Inflammatory macrophage treated with lipopolysaccharide for 1 hour (primary cell): ENCODE data around the gene GANAB.
"Not testable (repeated sequence)": the region's sequence is repeated elsewhere in the genome, so short reads cannot be mapped to it uniquely, and the experiment has no call there.

Source experiments
- DNase-seq, 2 donors: peaks; one replicate each; pipeline ENCODE4 v3.0.0-alpha.2; 2020 to 2022

Gene GANAB

DNA sequence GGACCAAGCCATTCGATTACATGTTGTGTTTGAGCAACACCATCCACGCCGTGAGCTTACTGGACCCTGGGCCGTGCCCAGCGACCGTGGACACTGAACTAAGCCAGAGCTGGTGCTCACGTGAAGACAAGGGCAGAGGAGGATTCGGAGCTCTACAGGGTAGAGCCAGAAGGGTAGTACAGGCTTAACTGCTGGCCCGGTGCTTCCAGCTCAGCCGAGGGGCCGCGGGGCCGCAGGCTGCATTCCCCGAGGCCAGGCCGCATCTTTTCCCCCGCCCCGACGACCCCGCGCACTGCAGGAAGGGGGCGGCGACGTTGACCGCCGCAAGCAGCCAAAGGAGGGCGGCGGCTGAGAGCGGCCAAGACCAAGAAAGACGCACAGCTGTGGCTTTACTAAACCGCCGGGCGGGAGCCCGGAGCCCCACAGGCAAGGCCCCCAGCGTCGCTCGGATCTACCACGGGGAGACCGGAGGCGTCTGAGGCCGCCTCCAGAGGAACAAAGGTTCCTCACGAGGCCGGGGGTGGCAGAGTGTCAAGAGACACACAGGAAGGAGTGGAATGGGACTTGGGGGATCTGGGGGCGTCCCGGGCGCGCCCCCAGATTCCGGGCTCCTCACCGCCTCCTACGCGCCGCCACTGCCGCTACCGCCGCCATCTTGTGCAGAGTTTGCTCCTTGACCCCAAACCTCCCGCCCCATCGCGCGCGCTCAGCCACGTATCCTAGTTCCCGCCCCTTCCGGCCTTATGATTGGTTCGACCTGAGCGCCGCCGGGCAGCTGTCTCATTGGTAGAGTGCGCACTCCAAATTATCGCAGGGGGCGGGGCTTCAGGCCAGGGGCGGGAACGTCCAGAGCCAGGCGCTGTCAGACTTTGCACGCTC is at the start of gene GANAB:
Gene GANAB (minus strand): TSS at position 668 of the 879 bp plus-strand sequence. CDS start 14 bp downstream, at position 654.
- DNase-seq, result peak; percentile 98 to 99

DNA sequence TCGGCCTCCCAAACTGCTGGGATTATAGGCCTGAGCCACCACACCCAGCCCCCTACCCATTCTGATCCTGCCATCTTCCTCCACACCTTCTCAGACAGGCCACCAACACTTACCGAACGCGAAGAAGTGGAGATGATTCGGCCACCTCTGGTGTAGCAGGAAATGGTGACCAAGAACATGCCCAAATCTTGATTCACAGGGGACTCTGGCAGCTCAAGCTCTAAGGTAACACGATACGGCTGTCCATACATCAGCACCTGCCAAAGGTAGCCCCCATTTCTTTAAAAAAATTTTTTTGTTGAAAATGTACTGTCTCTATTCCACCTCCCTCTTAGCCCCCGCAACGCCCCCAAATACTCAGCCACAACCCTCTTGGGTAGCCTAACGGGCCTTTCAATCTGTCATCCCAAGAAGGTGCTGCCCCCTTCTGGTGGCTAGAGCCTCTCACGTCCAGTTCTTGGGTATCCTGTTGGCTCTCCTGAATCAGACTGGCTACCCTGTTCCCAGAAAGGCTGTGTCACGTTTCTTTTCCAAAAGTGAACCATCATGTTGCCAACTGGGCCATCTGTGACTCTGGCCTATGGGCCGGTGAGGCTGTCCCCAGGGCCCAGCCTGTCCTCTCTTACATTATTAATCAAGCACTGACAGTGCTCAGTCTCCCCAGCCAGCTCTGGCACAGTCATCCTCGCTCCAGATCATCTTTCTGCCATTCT is 48.2 kb upstream of the GANAB start:
- peak; percentile 68 to 87 for DNase-seq

GRCh38 chr11:62693624-62694023 is 47.2 kb upstream of the GANAB start:
- DNase-seq, result not testable (repeated sequence)

DNA sequence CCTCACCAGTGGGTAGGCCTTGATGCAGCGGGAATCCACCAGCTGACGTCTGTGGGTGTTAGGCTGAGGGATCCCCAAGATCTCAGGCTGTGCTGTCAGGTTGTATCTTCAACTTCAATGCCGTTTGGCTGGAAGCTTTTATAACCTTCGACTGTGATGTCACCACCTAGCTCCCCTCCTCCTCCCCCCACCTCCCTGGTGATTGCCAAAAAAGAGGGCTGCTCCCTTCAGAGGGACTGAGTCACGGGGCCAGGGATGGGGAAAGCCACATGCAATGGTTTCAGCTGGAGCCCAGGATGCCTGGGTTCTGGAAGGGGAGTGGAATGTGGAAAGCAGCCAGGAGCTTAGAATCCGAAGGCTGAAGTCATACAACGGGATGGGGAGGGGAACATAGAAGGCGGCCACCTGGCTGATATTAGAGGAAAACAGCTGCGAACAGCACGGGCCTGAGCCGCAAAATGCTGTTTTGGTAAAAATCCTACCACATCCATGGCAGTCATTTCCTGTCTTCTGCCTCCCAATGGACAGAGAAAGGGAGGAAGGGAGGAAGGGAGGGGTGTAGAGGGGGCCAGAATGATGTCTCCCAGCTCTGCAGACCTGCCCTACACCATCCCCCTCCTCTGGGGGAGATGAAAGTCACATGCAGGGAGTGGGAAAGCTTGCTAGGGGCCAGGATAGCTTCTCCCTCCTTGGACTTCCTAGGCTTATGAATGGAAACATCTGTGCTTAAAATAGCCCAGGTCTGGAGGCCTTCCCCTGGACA is 43.2 kb upstream of the GANAB start, which contains the start of gene LRRN4CL:
Gene LRRN4CL (minus strand): TSS at position 110 of the 763 bp plus-strand sequence. CDS start 1,022 bp downstream, outside the sequence.
- DNase-seq, result no peak

DNA sequence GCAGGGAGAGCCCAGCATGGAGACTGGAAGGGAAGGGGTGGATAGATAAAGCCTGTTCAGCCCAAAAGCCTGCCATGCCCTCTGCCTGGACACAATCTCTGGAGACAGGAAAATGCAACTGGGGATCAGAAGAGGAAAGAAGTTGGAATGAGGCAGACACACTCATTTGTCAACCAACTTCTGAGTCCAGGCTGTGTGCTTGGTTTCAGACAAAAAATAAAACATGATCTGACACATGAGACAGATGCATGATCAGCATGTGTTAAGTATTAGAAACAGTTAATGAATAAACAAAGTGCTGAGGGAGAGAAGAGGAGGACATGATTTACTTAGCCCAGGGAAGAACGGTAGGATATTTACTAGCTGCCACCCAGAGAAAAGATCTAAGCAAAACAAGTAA is 42.1 kb upstream of the GANAB start:
- DNase-seq, result no peak

GRCh38 chr11:62687508-62688396 is 41.3 kb upstream of the GANAB start:
- no peak for DNase-seq

DNA sequence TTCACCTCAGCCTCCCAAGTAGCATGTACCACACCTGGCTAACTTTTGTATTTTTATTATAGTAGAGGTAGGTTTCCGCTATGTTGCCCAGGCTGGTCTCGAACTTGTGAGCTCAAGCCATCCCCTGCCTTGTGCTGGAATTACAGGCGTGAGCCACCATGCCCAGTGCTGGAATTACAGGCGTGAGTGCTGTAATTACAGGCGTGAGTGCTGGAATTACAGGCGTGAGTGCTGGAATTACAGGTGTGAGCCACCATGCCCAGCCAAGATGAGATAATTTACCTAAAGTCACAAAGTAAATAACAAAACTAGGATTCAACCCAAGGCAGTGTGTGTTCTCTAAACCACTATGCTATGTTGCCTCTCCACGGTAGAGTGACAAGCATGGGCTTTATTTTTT is 36.1 kb upstream of the GANAB start:
- no peak for DNase-seq

DNA sequence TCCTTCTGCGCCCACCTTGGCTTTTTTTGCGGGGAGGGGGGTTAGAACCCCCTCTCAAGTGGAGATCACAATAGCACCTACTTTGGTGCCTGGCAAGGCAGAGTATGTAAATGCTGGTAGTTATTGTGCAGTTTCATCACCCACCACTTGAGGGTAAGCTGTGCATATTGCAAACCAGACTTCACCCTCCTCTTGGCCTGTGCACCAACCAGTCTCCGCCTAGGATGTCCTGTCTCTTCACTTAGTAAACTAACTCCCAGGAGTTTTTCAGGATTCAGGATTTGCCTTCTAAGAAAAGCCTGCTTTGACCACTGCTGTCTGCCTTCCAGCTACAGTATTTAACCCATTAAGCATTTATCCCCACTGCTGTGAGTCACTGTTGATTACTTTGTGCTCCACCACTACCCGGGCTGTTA is 34.4 kb upstream of the GANAB start:
- peak; percentile 47 to 55 for DNase-seq

GRCh38 chr11:62678770-62679696 is 32.6 kb upstream of the GANAB start, which contains the start of gene UBXN1:
Gene UBXN1 (minus strand): TSS chr11:62679073. CDS start chr11:62678923, 150 bp downstream.
- DNase-seq, result peak; percentile 97 to 98

- DNase-seq, result no peak
Measured at GRCh38 chr11:62678433-62678769, 32.0 kb upstream of the GANAB start.

GRCh38 chr11:62677714-62678113 is 31.3 kb upstream of the GANAB start:
- DNase-seq, result no peak

DNA sequence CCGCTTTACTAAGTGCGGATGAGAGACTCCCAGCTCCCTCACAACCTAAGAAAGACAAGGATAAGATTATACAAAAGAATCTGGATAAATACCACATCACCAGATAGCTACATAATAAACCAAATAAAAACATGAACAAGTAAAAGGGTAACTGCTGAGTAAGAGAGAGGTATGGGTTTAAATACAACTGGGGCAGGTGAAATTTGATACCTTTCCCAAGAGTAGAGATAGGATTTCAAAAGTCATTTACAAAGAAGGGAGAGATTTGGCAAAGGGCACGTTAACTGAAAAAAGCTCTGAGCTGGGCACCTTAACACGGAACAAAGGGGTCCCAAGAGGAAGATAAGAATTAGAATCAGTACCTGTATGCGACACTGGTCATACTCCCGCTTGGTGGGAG is 30.7 kb upstream of the GANAB start:
- no peak for DNase-seq

DNA sequence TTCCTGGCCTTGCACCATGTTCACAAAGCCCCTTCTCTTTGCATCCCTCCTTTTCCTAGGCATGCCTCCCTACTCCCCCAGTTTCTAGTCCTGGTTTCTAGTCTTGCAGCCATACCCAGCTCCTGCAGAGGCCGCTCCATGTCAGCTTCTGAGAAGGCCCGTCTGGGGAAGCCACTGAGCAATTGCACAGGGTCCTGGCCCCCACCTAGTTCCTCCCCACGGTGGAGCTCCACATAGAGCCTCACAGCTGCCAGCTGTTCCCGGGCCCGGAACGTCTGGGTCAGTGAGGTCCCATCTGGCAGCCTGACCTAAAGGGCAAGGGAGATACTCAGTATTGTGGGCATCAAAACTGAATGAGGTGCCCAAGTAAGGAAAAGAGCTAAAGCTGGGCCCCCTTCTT is 30.3 kb upstream of the GANAB start:
- DNase-seq, result no peak

- DNase-seq, result not testable (repeated sequence)
Measured at GRCh38 chr11:62675415-62675814, 29.0 kb upstream of the GANAB start.

GRCh38 chr11:62673196-62673525 is 26.7 kb upstream of the GANAB start:
- DNase-seq, result no peak

DNA sequence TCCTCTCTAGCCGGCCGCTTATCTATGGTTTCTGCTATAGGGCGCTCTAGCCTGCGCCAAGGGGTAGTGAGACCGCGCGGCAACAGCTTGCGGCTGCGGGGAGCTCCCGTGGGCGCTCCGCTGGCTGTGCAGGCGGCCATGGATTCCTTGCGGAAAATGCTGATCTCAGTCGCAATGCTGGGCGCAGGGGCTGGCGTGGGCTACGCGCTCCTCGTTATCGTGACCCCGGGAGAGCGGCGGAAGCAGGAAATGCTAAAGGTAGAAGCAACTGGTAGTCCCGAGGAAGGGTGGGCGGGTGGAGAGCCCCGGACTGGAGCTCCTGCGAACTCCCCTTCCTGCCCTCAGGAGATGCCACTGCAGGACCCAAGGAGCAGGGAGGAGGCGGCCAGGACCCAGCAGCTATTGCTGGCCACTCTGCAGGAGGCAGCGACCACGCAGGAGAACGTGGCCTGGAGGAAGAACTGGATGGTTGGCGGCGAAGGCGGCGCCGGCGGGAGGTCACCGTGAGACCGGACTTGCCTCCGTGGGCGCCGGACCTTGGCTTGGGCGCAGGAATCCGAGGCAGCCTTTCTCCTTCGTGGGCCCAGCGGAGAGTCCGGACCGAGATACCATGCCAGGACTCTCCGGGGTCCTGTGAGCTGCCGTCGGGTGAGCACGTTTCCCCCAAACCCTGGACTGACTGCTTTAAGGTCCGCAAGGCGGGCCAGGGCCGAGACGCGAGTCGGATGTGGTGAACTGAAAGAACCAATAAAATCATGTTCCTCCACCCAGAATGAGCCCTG is 25.4 kb upstream of the GANAB start, which contains the start of the genes LBHD1 and UQCC3:
Gene LBHD1 (minus strand): TSS at position 660 of the 782 bp plus-strand sequence. CDS start 2,236 bp downstream, outside the sequence.
Gene UQCC3 (plus strand): TSS at position 66 of the 782 bp plus-strand sequence. CDS start 73 bp downstream, at position 139.
- peak; percentile 83 to 89 for DNase-seq

- DNase-seq, result no peak
Measured at GRCh38 chr11:62671236-62671607, 24.8 kb upstream of the GANAB start.

- no peak for DNase-seq
Measured at GRCh38 chr11:62669420-62670161, 23.2 kb upstream of the GANAB start.

GRCh38 chr11:62667460-62667859 is 21.0 kb upstream of the GANAB start:
- no peak for DNase-seq
